H9 (cell line): ENCODE data around the gene WDR70. TPM values are rescaled to one million over a fixed set of nuclear protein-coding genes. Genes with fewer than 3 reads are reported as not detected.

Source experiments
- DNase-seq: peaks from one replicate; pipeline ENCODE4 v3.0.0-alpha.2; 2017
- H2AFZ ChIP-seq: one replicate; pipeline ENCODE4 v1.6.1; 2013; ENCODE audit warnings: mild to moderate bottlenecking, low read length, control low read depth, moderate library complexity
- H2AK5ac ChIP-seq: 2 replicates; pipeline ENCODE4 v1.6.1; 2013; ENCODE audit warnings: low read length, control low read depth, mixed read lengths; ENCODE audit not compliant: insufficient read length
- H2BK120ac ChIP-seq: one replicate; pipeline ENCODE4 v1.6.1; 2013; ENCODE audit warnings: low read depth, mild to moderate bottlenecking, low read length, control low read depth, inconsistent platforms; ENCODE audit not compliant: poor library complexity, severe bottlenecking
- H2BK12ac ChIP-seq: 2 replicates; pipeline ENCODE4 v1.6.1; 2013; ENCODE audit warnings: low read length, control low read depth, mixed read lengths, low read depth; ENCODE audit not compliant: insufficient read length
- H2BK15ac ChIP-seq: 2 replicates; pipeline ENCODE4 v1.6.1; 2013; ENCODE audit warnings: low read depth, low read length, control low read depth
- H2BK20ac ChIP-seq: one replicate; pipeline ENCODE4 v1.6.1; 2013; ENCODE audit warnings: low read depth, mild to moderate bottlenecking, low read length, control low read depth, inconsistent platforms; ENCODE audit not compliant: poor library complexity, severe bottlenecking
- H2BK5ac ChIP-seq: 2 replicates; pipeline ENCODE4 v1.6.1; 2013; ENCODE audit warnings: low read length, control low read depth, mixed read lengths; ENCODE audit not compliant: insufficient read length
- H3K14ac ChIP-seq: 2 replicates; pipeline ENCODE4 v1.6.1; 2013; ENCODE audit warnings: low read length, control low read depth; ENCODE audit not compliant: insufficient read depth
- H3K18ac ChIP-seq: 2 replicates; pipeline ENCODE4 v1.6.1; 2013; ENCODE audit warnings: low read depth, mild to moderate bottlenecking, mixed read lengths, low read length, control low read depth; ENCODE audit not compliant: insufficient read length
- H3K23ac ChIP-seq: 2 replicates; pipeline ENCODE4 v1.6.1; 2013; ENCODE audit warnings: low read length, control low read depth, mixed read lengths, low read depth; ENCODE audit not compliant: insufficient read length
- H3K23me2 ChIP-seq: 2 replicates; pipeline ENCODE4 v1.6.1; 2013; ENCODE audit warnings: low read depth, mild to moderate bottlenecking, mixed read lengths, low read length, control low read depth; ENCODE audit not compliant: insufficient read length, poor library complexity, severe bottlenecking
- H3K27ac ChIP-seq: 2 replicates; pipeline ENCODE4 v1.5.1; 2013; ENCODE audit warnings: low read length, control low read depth, mixed read lengths, low read depth; ENCODE audit not compliant: insufficient read length
- H3K27me3 ChIP-seq: 2 replicates; pipeline ENCODE4 v1.6.1; 2013; ENCODE audit warnings: low read length, control low read depth, inconsistent platforms; ENCODE audit not compliant: insufficient read depth
- H3K4ac ChIP-seq: 2 replicates; pipeline ENCODE4 v1.6.1; 2013; ENCODE audit warnings: low read depth, mild to moderate bottlenecking, control low read depth, inconsistent platforms, low read length, moderate library complexity
- H3K4me1 ChIP-seq: 2 replicates; pipeline ENCODE4 v1.6.1; 2013; ENCODE audit warnings: low read length, control low read depth, inconsistent platforms; ENCODE audit not compliant: insufficient read depth
- H3K4me2 ChIP-seq: 2 replicates; pipeline ENCODE4 v1.6.1; 2013; ENCODE audit warnings: low read length, control low read depth, mixed read lengths; ENCODE audit not compliant: insufficient read length, insufficient read depth
- H3K56ac ChIP-seq: 2 replicates; pipeline ENCODE4 v1.6.1; 2013; ENCODE audit warnings: low read depth, mild to moderate bottlenecking, mixed read lengths, low read length, control low read depth; ENCODE audit not compliant: insufficient read length
- H3K79me1 ChIP-seq: 2 replicates; pipeline ENCODE4 v1.6.1; 2013; ENCODE audit warnings: low read depth, mild to moderate bottlenecking, moderate library complexity, low read length, control low read depth, inconsistent platforms; ENCODE audit not compliant: insufficient read depth, poor library complexity, severe bottlenecking
- H3K79me2 ChIP-seq: 2 replicates; pipeline ENCODE4 v1.6.1; 2013; ENCODE audit warnings: low read length, control low read depth, inconsistent platforms; ENCODE audit not compliant: insufficient read depth
- H3K9ac ChIP-seq: 2 replicates; pipeline ENCODE4 v1.6.1; 2013; ENCODE audit warnings: low read length, control low read depth, mixed read lengths; ENCODE audit not compliant: insufficient read length; ENCODE audit errors: extremely low read depth
- H3K9me3 ChIP-seq: one replicate; pipeline ENCODE4 v1.6.1; 2013; ENCODE audit warnings: low read depth, low read length, inconsistent platforms; ENCODE audit not compliant: control insufficient read depth
- H3T11ph ChIP-seq: one replicate; pipeline ENCODE4 v1.6.1; 2013; ENCODE audit warnings: mild to moderate bottlenecking, low read length, control low read depth, inconsistent platforms
- H4K20me1 ChIP-seq: one replicate; pipeline ENCODE4 v1.6.1; 2013; ENCODE audit not compliant: control insufficient read depth, insufficient read length, insufficient read depth
- H4K5ac ChIP-seq: 2 replicates; pipeline ENCODE4 v1.6.1; 2013; ENCODE audit warnings: low read depth, mild to moderate bottlenecking, mixed read lengths, low read length, control low read depth; ENCODE audit not compliant: insufficient read length
- H4K8ac ChIP-seq: replicated peaks from 2 replicates; pipeline ENCODE4 v1.6.1; 2013; ENCODE audit warnings: low read length, control low read depth, mixed read lengths, low read depth; ENCODE audit not compliant: insufficient read length
- H4K91ac ChIP-seq: 2 replicates; pipeline ENCODE4 v1.6.1; 2013; ENCODE audit warnings: low read depth, mild to moderate bottlenecking, moderate library complexity, mixed read lengths, low read length, control low read depth; ENCODE audit not compliant: insufficient read length
- H3K27ac Mint-ChIP-seq, 3 experiments: 2 replicates in 2 of 3; 3 replicates in 1 of 3; pipeline ENCODE4 v1.8.0; 2020 to 2021; ENCODE audit warnings: mixed read lengths in 3 of 3, mild to moderate bottlenecking in 1 of 3, moderate library complexity in 1 of 3
- H3K27me3 Mint-ChIP-seq: 2 replicates; pipeline ENCODE4 v1.8.0; 2021; ENCODE audit warnings: low read depth, mild to moderate bottlenecking, moderate library complexity, mixed read lengths
- H3K36me3 Mint-ChIP-seq, 3 experiments: 2 replicates in 2 of 3; 3 replicates in 1 of 3; pipeline ENCODE4 v1.8.0; 2020 to 2021; ENCODE audit warnings: low read depth in 3 of 3, mixed read lengths in 3 of 3; ENCODE audit not compliant: insufficient read depth in 1 of 3
- H3K4me1 Mint-ChIP-seq, 2 experiments: 2 replicates each; pipeline ENCODE4 v1.8.0; 2020; ENCODE audit warnings: mixed read lengths in 2 of 2
- H3K4me3 Mint-ChIP-seq, 2 experiments: 2 replicates in 1 of 2; 3 replicates in 1 of 2; pipeline ENCODE4 v1.8.0; 2020 to 2021; ENCODE audit warnings: mild to moderate bottlenecking in 2 of 2, mixed read lengths in 2 of 2, moderate library complexity in 1 of 2
- H3K9me3 Mint-ChIP-seq, 2 experiments: 2 replicates in 1 of 2; 3 replicates in 1 of 2; pipeline ENCODE4 v1.8.0; 2020; ENCODE audit warnings: mild to moderate bottlenecking in 2 of 2, mixed read lengths in 2 of 2, moderate library complexity in 1 of 2
- CTCF ChIP-seq: fragments of 200-600 bp; sonication (generic); conservative IDR thresholded peaks from 3 replicates; pipeline ENCODE4 v1.8.0; 2021; ENCODE audit warnings: antibody characterized with exemption, mild to moderate bottlenecking
- WGBS: extraction: QIAGEN DNeasy Blood & Tissue Kit; methylation state at CpG from one replicate; pipeline ENCODE4 v1.1.7; 2013; ENCODE audit warnings: missing lambda C conversion rate, low lambda C conversion rate, mixed read lengths; ENCODE audit not compliant: insufficient read length; ENCODE audit errors: extremely low coverage; 5-methylcytosine and 5-hydroxymethylcytosine counted together
- total RNA-seq: library from RNA; stranded (reverse); gene quantifications from 2 replicates; pipeline ENCODE4 v1.2.1, GENCODE V29; 2021

Gene WDR70
- total RNA-seq, 1 experiment from 2014 or later = 38.1 TPM

DNA sequence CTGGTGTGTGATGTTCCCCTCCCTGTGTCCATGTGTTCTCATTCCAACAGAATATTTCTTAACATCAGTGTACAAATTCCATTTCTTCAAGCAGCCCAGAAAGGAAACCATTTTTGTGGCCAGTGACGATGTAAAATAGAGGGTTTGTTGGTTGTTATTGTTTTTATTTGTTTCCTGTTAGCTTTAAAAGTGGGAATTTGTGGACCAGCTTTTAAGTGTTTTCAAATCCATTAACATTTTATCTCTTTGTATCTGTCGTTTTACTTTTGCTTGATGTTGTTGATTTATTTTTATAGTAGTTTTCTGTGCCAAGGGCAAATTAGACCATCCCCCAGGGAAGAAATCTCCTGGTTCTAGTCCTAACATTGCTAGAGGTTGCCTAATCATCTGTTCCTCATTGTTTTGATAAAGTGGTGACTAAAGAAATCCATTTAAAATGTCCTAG, 360.7 kb downstream of the WDR70 start:
- Mint-ChIP-seq H3K36me3 (peaks cover 13 to 32% (median 22%) of the 10 kb centered on the region in 3 experiments), H3K27ac (no peak overlapping the region), H3K9me3 (peaks cover 7 to 9% of the 10 kb centered on the region in 2 experiments; a peak in 3 of 5 replicates), H3K4me3 (no peak overlapping the region), H3K4me1 (no peaks in the 10 kb centered on the region), H3K27me3 (no peaks in the 10 kb centered on the region)
- no peak overlapping the region for H2BK12ac ChIP-seq
- no peak overlapping the region for H3K27ac ChIP-seq
- no CpG with 5 or more reads among the region's 2 CpGs for WGBS
- H4K8ac ChIP-seq = no peak overlapping the region
- H2BK20ac ChIP-seq = no peak overlapping the region
- no peaks in the 10 kb centered on the region for H4K20me1 ChIP-seq
- no peak overlapping the region for H2BK5ac ChIP-seq
- no peaks in the 10 kb centered on the region for H3K79me1 ChIP-seq
- H3K4me2 ChIP-seq = no peak overlapping the region
- no peak overlapping the region for H3K23ac ChIP-seq
- no peaks in the 10 kb centered on the region for H3K9me3 ChIP-seq
- H3T11ph ChIP-seq = no peak overlapping the region
- no peaks in the 10 kb centered on the region for H3K4me1 ChIP-seq
- no peak overlapping the region for H3K56ac ChIP-seq
- H4K5ac ChIP-seq = no peak overlapping the region
- no peak overlapping the region for H4K91ac ChIP-seq
- no peak overlapping the region for H3K9ac ChIP-seq
- H3K14ac ChIP-seq = no peak overlapping the region
- H3K4ac ChIP-seq = no peak overlapping the region
- no peak overlapping the region for H2BK15ac ChIP-seq
- no peaks in the 10 kb centered on the region for H3K79me2 ChIP-seq
- H3K18ac ChIP-seq = no peak overlapping the region
- H3K27me3 ChIP-seq = no peaks in the 10 kb centered on the region
- no peak overlapping the region for H2BK120ac ChIP-seq
- H3K23me2 ChIP-seq = no peaks in the 10 kb centered on the region
- no peak for DNase-seq
- H2AK5ac ChIP-seq = no peak overlapping the region
- TF ChIP-seq CTCF = no peak
- no peak overlapping the region for H2AFZ ChIP-seq
